GM21576 (cell line): ENCODE data around the gene UQCRFS1.
"Not testable (repeated sequence)": the region's sequence is repeated elsewhere in the genome, so short reads cannot be mapped to it uniquely, and the experiment has no call there.

Experiments used
- ATAC-seq: cut with Tn5 transposase; IDR thresholded peaks from one replicate; pipeline ENCODE4 v1.9.1; 2021; ENCODE audit warnings: mild to moderate bottlenecking, moderate library complexity; ENCODE audit not compliant: unreplicated experiment

The UQCRFS1 gene

GRCh38 chr19:29215322-29215845 lies 2.4 kb upstream of the UQCRFS1 start:
- no peak for ATAC-seq

GRCh38 chr19:29214411-29214810 lies 1.5 kb upstream of the UQCRFS1 start:
- no peak for ATAC-seq

GRCh38 chr19:29212356-29212647 lies 649 bp downstream of the UQCRFS1 start:
- no peak for ATAC-seq

- ATAC-seq, result no peak
Observed at GRCh38 chr19:29211562-29212355, 1.2 kb downstream of the UQCRFS1 start.

GRCh38 chr19:29211041-29211440 lies 1.9 kb downstream of the UQCRFS1 start:
- ATAC-seq, result not testable (repeated sequence)

GRCh38 chr19:29210502-29210901 lies 2.4 kb downstream of the UQCRFS1 start:
- not testable (repeated sequence) for ATAC-seq

GRCh38 chr19:29207403-29208187 lies 5.4 kb downstream of the UQCRFS1 start:
- ATAC-seq, result not testable (repeated sequence)

- no peak for ATAC-seq
Observed at GRCh38 chr19:29206453-29206852, 6.5 kb downstream of the UQCRFS1 start.

- ATAC-seq, result no peak
Observed at GRCh38 chr19:29202281-29202680, 10.7 kb downstream of the UQCRFS1 start.

- no peak for ATAC-seq
Observed at GRCh38 chr19:29201855-29202254, 11.1 kb downstream of the UQCRFS1 start.

GRCh38 chr19:29194658-29195057 lies 18.3 kb downstream of the UQCRFS1 start:
- ATAC-seq, result no peak

GRCh38 chr19:29193155-29193554 lies 19.8 kb downstream of the UQCRFS1 start:
- ATAC-seq, result no peak

GRCh38 chr19:29191005-29191404 lies 21.9 kb downstream of the UQCRFS1 start:
- no peak for ATAC-seq

- ATAC-seq, result no peak
Observed at GRCh38 chr19:29189033-29189360, 24.0 kb downstream of the UQCRFS1 start.

- ATAC-seq, result no peak
Observed at GRCh38 chr19:29188289-29189032, 24.5 kb downstream of the UQCRFS1 start.

GRCh38 chr19:29187676-29188075 lies 25.3 kb downstream of the UQCRFS1 start:
- ATAC-seq, result no peak

GRCh38 chr19:29185427-29185826 lies 27.5 kb downstream of the UQCRFS1 start:
- ATAC-seq, result no peak

GRCh38 chr19:29176981-29177754 lies 35.8 kb downstream of the UQCRFS1 start:
- no peak for ATAC-seq

- no peak for ATAC-seq
Observed at GRCh38 chr19:29173896-29174295, 39.1 kb downstream of the UQCRFS1 start.

GRCh38 chr19:29172302-29172701 lies 40.6 kb downstream of the UQCRFS1 start:
- no peak for ATAC-seq

- no peak for ATAC-seq
Observed at GRCh38 chr19:29171525-29171924, 41.4 kb downstream of the UQCRFS1 start.
